SIG-M5 (cell line): ENCODE measurements around the gene KRTAP21-3.
"Not testable (repeated sequence)": the region's sequence is repeated elsewhere in the genome, so short reads cannot be mapped to it uniquely, and the experiment has no call there.

Source experiments
- DNase-seq: peaks from one replicate; lab custom pipeline; 2025; lab: John Stamatoyannopoulos, UW

Gene KRTAP21-3

GRCh38 chr21:30718239-30718909, at the start of gene KRTAP21-3:
TSS of gene KRTAP21-3 (minus strand) at chr21:30718777. CDS start at chr21:30718759, 18 bp downstream.
- no peak for DNase-seq

GRCh38 chr21:30760776-30761175, 42.2 kb upstream of the KRTAP21-3 start:
- no peak for DNase-seq

GRCh38 chr21:30758306-30758705, 39.7 kb upstream of the KRTAP21-3 start:
- no peak for DNase-seq

GRCh38 chr21:30755328-30755727, 36.8 kb upstream of the KRTAP21-3 start, which contains the start of gene KRTAP21-1:
TSS of gene KRTAP21-1 (minus strand) at chr21:30755428. CDS start at chr21:30755378, 50 bp downstream.
- DNase-seq, result not testable (repeated sequence)

- no peak for DNase-seq
Observed at GRCh38 chr21:30747159-30747558, 28.6 kb upstream of the KRTAP21-3 start, which contains the start of gene KRTAP21-2. TSS of gene KRTAP21-2 (minus strand) at chr21:30747259. CDS start at chr21:30747202, 57 bp downstream.

GRCh38 chr21:30740462-30740861, 21.9 kb upstream of the KRTAP21-3 start:
- no peak for DNase-seq

- DNase-seq, result no peak
Observed at GRCh38 chr21:30733026-30733425, 14.4 kb upstream of the KRTAP21-3 start.

- DNase-seq, result no peak
Observed at GRCh38 chr21:30726726-30727125, 8.1 kb upstream of the KRTAP21-3 start.

GRCh38 chr21:30719401-30719800, 824 bp upstream of the KRTAP21-3 start:
- DNase-seq, result no peak

GRCh38 chr21:30717105-30717504, 1.5 kb downstream of the KRTAP21-3 start:
- no peak for DNase-seq

- DNase-seq, result no peak
Observed at GRCh38 chr21:30714946-30715345, 3.6 kb downstream of the KRTAP21-3 start.

- no peak for DNase-seq
Observed at GRCh38 chr21:30714456-30714855, 4.1 kb downstream of the KRTAP21-3 start.

GRCh38 chr21:30713766-30714165, 4.8 kb downstream of the KRTAP21-3 start:
- DNase-seq, result no peak

GRCh38 chr21:30710499-30710898, 8.1 kb downstream of the KRTAP21-3 start:
- no peak for DNase-seq

GRCh38 chr21:30707409-30707808, 11.2 kb downstream of the KRTAP21-3 start:
- DNase-seq, result no peak

- no peak for DNase-seq
Observed at GRCh38 chr21:30695956-30696355, 22.6 kb downstream of the KRTAP21-3 start.

- DNase-seq, result no peak
Observed at GRCh38 chr21:30689822-30690221, 28.8 kb downstream of the KRTAP21-3 start.

GRCh38 chr21:30684506-30684905, 34.1 kb downstream of the KRTAP21-3 start:
- DNase-seq, result no peak

GRCh38 chr21:30680586-30680985, 38.0 kb downstream of the KRTAP21-3 start:
- no peak for DNase-seq

GRCh38 chr21:30676737-30677136, 41.8 kb downstream of the KRTAP21-3 start:
- no peak for DNase-seq

- DNase-seq, result no peak
Observed at GRCh38 chr21:30674312-30674711, 44.3 kb downstream of the KRTAP21-3 start.

- no peak for DNase-seq
Observed at GRCh38 chr21:30672985-30673650, 45.5 kb downstream of the KRTAP21-3 start.

GRCh38 chr21:30668776-30669175, 49.8 kb downstream of the KRTAP21-3 start:
- DNase-seq, result no peak
